Vagina (tissue), 2 donors: Measurements from ENCODE around the gene NOB1. TPM values are rescaled to one million over a fixed set of nuclear protein-coding genes. Genes with fewer than 3 reads are reported as not detected.
"Not testable (repeated sequence)": the region's sequence is repeated elsewhere in the genome, so short reads cannot be mapped to it uniquely, and the experiment has no call there.

Experiments used
- DNase-seq, 2 donors: peaks; one replicate each; pipeline ENCODE4 v3.0.0-alpha.2; 2017; ENCODE audit errors: extremely low spot score in 2 of 2
- H3K27ac ChIP-seq: fragments of 200-600 bp; sonication (generic); one replicate; pipeline ENCODE4 v1.5.1; 2019
- H3K27me3 ChIP-seq: fragments of 200-600 bp; sonication (generic); one replicate; pipeline ENCODE4 v1.5.1; 2019
- H3K36me3 ChIP-seq, 2 donors: fragments of 200-600 bp; sonication (generic); one replicate each; pipeline ENCODE4 v1.5.1; 2017 to 2019
- H3K4me1 ChIP-seq: fragments of 200-600 bp; sonication (generic); one replicate; pipeline ENCODE4 v1.5.1; 2019
- H3K4me3 ChIP-seq, 2 donors: fragments of 200-600 bp; sonication (generic); 1 replicate in 1 of 2; 2 replicates in 1 of 2; pipeline ENCODE4 v1.5.1; 2016 to 2019
- H3K9me3 ChIP-seq: fragments of 200-600 bp; sonication (generic); one replicate; pipeline ENCODE4 v1.5.1; 2019
- POLR2A ChIP-seq, 2 donors: fragments of 450-650 bp; IDR thresholded peaks; one replicate each; pipeline ENCODE4 v1.6.1; 2017; ENCODE audit warnings: antibody characterized with exemption in 2 of 2, mild to moderate bottlenecking in 2 of 2, moderate library complexity in 2 of 2
- POLR2AphosphoS5 ChIP-seq, 2 donors: sonication (generic); formaldehyde crosslinking; IDR thresholded peaks; one replicate each; pipeline ENCODE4 v1.9.0; 2017; ENCODE audit warnings: antibody characterized with exemption in 2 of 2, mild to moderate bottlenecking in 2 of 2, low read depth in 1 of 2; ENCODE audit not compliant: insufficient read depth in 1 of 2
- intact Hi-C: fragments of 100-400 bp; cut with DNase I; formaldehyde crosslinking; loops from one replicate; pipeline ENCODE4 v1.15.1; 2023
- total RNA-seq: library from RNA; depleted of rRNA; stranded (reverse); fragments of >200 nt; gene quantifications from one replicate; pipeline ENCODE4 v1.2.3, GENCODE V29; 2016
- TF ChIP-seq, protein P1 (sequence below), 3 experiments: fragments of 450-650 bp in 2 of 3; fragments of 200-600 bp in 1 of 3; sonication (generic) in 1 of 3; IDR thresholded peaks; one replicate each; pipeline ENCODE4 v1.5.1; 2017 to 2019; ENCODE audit warnings: antibody characterized with exemption in 3 of 3, mild to moderate bottlenecking in 2 of 3, moderate library complexity in 2 of 3

The NOB1 gene
- total RNA-seq, 1 donor from 2014 or later = 67.0 TPM

DNA sequence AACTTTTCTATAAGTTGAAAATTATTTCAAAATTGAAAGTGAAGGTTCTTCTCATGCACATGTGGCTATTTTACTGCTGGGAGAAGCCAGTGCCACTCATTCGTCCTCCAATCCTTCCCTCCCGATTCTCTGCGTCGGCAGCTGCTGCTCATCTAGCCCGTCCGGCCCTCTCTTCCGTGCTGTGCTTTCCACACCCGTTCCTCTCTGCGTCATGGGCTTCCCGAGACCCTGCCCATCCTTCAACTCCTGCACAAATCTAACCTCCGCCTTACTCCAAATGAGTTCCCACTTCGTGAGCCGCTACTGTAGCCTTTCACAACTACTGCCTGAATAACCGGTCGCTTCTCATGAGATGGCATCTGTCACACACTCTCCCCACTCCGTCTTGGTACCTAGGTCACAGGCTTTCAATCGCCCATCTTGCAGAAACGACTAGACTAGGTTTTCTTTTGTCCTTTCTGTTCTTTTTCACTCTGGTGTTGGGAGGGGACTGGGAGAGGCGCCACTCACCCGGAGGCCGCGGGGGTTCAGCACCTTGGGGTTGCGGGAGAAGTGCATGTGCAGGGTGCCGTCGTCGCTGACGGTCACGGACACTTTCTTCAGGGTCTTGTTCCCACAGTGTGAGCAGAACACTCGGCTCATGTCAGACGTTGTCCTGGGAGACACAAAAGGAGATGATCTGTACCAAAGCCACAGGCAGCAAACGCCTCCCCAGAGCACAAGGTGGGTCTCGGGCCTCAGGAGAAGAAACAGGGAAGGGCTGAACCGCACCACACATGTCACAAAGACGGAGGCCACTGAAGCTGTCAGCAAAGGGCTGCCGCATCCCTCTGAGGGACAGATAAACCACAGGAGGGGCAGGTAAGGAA, 10.1 kb downstream of the NOB1 start:
- DNase-seq = no peak
- Histone ChIP-seq H3K27ac (no peak overlapping the region), H3K36me3 (peaks cover 0 to 86% of the 10 kb centered on the region in 2 donors), H3K4me1 (no peaks in the 10 kb centered on the region), H3K4me3 (no peak overlapping the region), H3K27me3 (no peaks in the 10 kb centered on the region), H3K9me3 (no peaks in the 10 kb centered on the region)
- intact Hi-C loops = no loop called here
- TF ChIP-seq, protein P1, sequence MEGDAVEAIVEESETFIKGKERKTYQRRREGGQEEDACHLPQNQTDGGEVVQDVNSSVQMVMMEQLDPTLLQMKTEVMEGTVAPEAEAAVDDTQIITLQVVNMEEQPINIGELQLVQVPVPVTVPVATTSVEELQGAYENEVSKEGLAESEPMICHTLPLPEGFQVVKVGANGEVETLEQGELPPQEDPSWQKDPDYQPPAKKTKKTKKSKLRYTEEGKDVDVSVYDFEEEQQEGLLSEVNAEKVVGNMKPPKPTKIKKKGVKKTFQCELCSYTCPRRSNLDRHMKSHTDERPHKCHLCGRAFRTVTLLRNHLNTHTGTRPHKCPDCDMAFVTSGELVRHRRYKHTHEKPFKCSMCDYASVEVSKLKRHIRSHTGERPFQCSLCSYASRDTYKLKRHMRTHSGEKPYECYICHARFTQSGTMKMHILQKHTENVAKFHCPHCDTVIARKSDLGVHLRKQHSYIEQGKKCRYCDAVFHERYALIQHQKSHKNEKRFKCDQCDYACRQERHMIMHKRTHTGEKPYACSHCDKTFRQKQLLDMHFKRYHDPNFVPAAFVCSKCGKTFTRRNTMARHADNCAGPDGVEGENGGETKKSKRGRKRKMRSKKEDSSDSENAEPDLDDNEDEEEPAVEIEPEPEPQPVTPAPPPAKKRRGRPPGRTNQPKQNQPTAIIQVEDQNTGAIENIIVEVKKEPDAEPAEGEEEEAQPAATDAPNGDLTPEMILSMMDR (IDR thresholded peaks at IDR 0.05) = no peak
- no peak for TF ChIP-seq POLR2AphosphoS5 (IDR thresholded peaks at IDR 0.05; ENCODE audit: insufficient read depth in 1 of 2, low read depth in 1 of 2)
- no peak for TF ChIP-seq POLR2A (IDR thresholded peaks at IDR 0.05)

DNA sequence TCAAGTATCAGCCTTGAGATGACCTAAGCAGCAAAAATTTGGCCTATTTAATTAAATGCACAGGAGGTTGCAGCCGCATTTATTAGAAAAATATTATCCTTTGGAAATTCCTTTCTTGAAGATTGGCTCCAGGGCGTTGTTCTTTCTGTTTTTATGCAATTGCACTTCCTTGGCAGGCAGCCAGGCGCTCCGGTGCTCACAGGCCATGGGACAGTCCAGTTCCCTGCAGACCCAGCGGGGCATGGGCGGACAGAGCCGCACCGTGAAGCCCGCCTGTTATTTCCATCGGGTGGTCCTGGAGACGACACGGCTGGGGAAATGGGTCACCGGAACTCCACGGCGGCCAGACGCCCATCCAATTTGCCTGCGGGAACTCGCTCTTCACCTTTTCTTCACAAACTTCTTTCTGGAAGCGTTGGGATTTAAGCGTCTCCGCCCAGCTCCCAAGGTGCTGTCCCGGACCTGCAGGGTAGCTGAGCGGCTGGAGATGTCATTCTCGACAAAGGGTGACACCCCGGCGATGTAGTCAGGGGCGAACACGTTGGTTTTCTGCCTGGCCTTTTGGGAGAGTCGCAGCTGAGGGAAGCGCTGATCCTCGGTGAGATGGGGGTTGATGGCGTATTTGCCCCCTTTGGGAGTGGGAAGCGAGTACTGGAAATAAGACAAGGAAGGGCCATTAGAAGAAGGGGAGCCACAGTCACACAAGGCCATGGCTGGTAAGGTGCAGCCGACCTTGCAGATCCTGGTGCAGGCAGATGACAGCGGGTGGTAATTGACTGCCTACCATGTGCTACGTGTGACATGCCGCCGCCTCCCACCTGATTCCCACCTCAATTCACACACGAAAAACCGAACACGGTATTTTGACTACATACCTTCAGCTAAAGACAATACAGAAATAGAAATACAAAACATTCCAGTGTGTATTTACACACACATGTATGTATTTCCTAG, 12.5 kb downstream of the NOB1 start:
- H3K4me3 ChIP-seq = no peak overlapping the region
- no peak for DNase-seq
- H3K36me3 ChIP-seq = peaks cover 0 to 62% of the 10 kb centered on the region in 2 donors
- H3K27ac ChIP-seq = no peak overlapping the region
- no peaks in the 10 kb centered on the region for H3K27me3 ChIP-seq
- intact Hi-C loops = no loop called here
- TF ChIP-seq, protein P1 (IDR thresholded peaks at IDR 0.05) = no peak
- no peak for TF ChIP-seq POLR2AphosphoS5 (IDR thresholded peaks at IDR 0.05; ENCODE audit: insufficient read depth in 1 of 2, low read depth in 1 of 2)
- TF ChIP-seq POLR2A (IDR thresholded peaks at IDR 0.05) = no peak
- H3K4me1 ChIP-seq = no peaks in the 10 kb centered on the region
- no peaks in the 10 kb centered on the region for H3K9me3 ChIP-seq

DNA sequence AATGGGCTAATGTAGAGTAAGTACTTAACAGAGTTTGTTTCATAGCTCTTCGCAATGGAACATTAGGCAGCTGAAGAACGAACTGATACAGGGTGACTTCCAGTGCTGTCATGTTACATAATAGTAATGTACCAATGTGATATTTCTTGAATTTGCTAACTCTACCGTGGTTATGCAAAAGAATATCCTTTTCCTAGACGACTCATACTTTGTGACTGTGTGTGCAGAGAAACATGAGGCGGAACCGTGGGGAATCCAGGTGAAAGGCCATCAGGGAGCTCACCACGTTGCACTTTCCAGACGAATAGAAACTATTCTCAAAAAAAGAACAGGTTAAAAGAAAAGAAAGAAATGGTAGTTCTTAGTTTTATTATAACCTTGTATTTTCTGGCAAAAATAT, 13.2 kb downstream of the NOB1 start:
- H3K4me1 ChIP-seq = no peaks in the 10 kb centered on the region
- peaks cover 0 to 56% of the 10 kb centered on the region in 2 donors for H3K36me3 ChIP-seq
- no peaks in the 10 kb centered on the region for H3K9me3 ChIP-seq
- intact Hi-C loops = no loop called here
- H3K27ac ChIP-seq = no peak overlapping the region
- H3K27me3 ChIP-seq = no peaks in the 10 kb centered on the region
- DNase-seq = no peak
- H3K4me3 ChIP-seq = no peak overlapping the region
- TF ChIP-seq POLR2AphosphoS5 (IDR thresholded peaks at IDR 0.05; ENCODE audit: insufficient read depth in 1 of 2, low read depth in 1 of 2) (no peak), POLR2A (IDR thresholded peaks at IDR 0.05) (no peak)
- TF ChIP-seq, protein P1 (IDR thresholded peaks at IDR 0.05) = no peak

DNA sequence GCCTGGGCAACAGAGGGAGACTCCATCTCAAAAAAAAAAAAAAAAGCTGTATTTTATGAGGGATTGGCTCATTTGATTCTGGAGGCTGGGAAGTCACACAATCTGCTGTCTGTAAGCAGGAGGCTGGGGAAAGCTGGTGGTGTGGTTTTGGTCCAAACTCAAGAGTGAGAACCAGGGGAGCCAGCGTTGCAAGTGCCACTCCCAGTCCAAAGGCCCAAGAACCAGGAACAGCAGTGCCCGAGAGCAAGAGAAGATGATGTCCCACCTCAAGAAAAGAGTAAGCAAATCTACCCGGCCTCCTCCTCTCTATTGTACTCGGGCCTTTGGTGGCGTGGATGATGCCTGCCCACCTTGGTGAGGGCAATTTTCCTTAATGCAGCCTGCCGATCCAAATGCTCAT, 22.6 kb downstream of the NOB1 start:
- intact Hi-C loops = no loop called here
- H3K4me3 ChIP-seq = no peak overlapping the region
- no peaks in the 10 kb centered on the region for H3K9me3 ChIP-seq
- peaks cover 10% of the 10 kb centered on the region for H3K4me1 ChIP-seq
- H3K27me3 ChIP-seq = no peaks in the 10 kb centered on the region
- no peak overlapping the region for H3K27ac ChIP-seq
- TF ChIP-seq POLR2AphosphoS5 (IDR thresholded peaks at IDR 0.05; ENCODE audit: insufficient read depth in 1 of 2, low read depth in 1 of 2) (no peak), POLR2A (IDR thresholded peaks at IDR 0.05) (no peak)
- TF ChIP-seq, protein P1 (IDR thresholded peaks at IDR 0.05) = no peak
- no peaks in the 10 kb centered on the region for H3K36me3 ChIP-seq
- DNase-seq = no peak

DNA sequence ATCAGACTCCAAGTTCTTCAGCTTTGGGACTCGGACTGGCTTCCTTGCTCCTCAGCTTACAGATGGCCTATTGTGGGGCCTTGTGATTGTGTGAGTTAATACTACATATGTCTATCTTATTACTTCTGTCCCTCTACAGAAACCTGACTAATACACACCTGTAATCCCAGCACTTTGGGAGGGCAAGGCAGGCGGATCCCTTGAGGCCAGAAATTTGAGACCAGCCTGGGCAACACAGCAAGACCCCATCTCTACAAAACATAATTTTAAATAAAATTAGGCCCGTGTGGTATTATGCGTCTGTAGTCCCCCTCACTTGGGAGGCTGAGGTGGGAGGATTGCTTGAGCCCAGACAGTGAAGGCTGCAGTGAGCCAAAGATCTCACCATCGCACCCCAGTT, 23.4 kb downstream of the NOB1 start:
- H3K27ac ChIP-seq, H3K9me3 ChIP-seq, intact Hi-C loops, H3K36me3 ChIP-seq, H3K4me3 ChIP-seq, DNase-seq, H3K27me3 ChIP-seq: not testable (repeated sequence)
- peaks cover 16% of the 10 kb centered on the region for H3K4me1 ChIP-seq

DNA sequence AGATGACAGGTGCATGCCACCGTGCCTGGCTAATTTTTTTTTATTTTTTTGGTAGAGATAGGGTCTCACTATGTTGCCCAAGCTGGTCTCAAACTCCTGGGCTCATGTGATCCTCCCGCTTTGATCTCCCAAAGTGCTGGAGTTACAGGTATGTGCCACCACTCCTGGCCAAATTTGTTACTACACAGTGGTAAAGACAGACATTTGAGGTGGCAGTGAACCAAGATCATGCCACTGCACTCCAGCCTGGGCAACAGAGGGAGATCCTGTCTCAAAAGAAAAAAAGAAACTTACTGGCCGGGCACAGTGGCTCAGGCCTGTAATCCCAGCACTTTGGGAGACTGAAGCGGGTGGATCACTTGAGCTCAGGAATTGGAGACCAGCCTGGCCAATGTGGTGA, 25.7 kb downstream of the NOB1 start:
- intact Hi-C loops, H3K36me3 ChIP-seq, H3K4me3 ChIP-seq, DNase-seq, H3K9me3 ChIP-seq, H3K27ac ChIP-seq, H3K27me3 ChIP-seq: not testable (repeated sequence)
- H3K4me1 ChIP-seq = peaks cover 30% of the 10 kb centered on the region
